ENCODE measurements around the gene CISD1. TPM values are rescaled to one million over a fixed set of nuclear protein-coding genes. Genes with fewer than 3 reads are reported as not detected.

CISD1 gene
- total RNA-seq, 4 donors from 2014 or later = 6.8 to 23.8 (median 15.2) TPM

- no peak for TF ChIP-seq CTCF (IDR thresholded peaks at IDR 0.05; ENCODE audit: low read depth)
Measured at GRCh38 chr10:58240531-58240930, 28.4 kb upstream of the CISD1 start.

- TF ChIP-seq CTCF (IDR thresholded peaks at IDR 0.05; ENCODE audit: low read depth) = no peak
Measured at GRCh38 chr10:58241346-58241745, 27.6 kb upstream of the CISD1 start.

- no peak for TF ChIP-seq CTCF (IDR thresholded peaks at IDR 0.05; ENCODE audit: low read depth)
Measured at GRCh38 chr10:58243269-58243668, 25.7 kb upstream of the CISD1 start.

- no peak for TF ChIP-seq CTCF (IDR thresholded peaks at IDR 0.05; ENCODE audit: low read depth)
Measured at GRCh38 chr10:58253184-58253583, 15.8 kb upstream of the CISD1 start.

- TF ChIP-seq CTCF (IDR thresholded peaks at IDR 0.05; ENCODE audit: low read depth) = no peak
Measured at GRCh38 chr10:58254644-58255043, 14.3 kb upstream of the CISD1 start.

GRCh38 chr10:58258977-58259692 is 9.8 kb upstream of the CISD1 start:
- no peak for TF ChIP-seq CTCF (IDR thresholded peaks at IDR 0.05; ENCODE audit: low read depth)

GRCh38 chr10:58260334-58260733 is 8.6 kb upstream of the CISD1 start:
- TF ChIP-seq CTCF (IDR thresholded peaks at IDR 0.05; ENCODE audit: low read depth) = no peak
